ENCODE data around the gene AMZ1. TPM values are rescaled to one million over a fixed set of nuclear protein-coding genes. Genes with fewer than 3 reads are reported as not detected.
"Not testable (repeated sequence)": the region's sequence is repeated elsewhere in the genome, so short reads cannot be mapped to it uniquely, and the experiment has no call there.

The AMZ1 gene
- total RNA-seq, 6 experiments from 2014 or later, result 6.2 to 11.3 (median 7.8) TPM

DNA sequence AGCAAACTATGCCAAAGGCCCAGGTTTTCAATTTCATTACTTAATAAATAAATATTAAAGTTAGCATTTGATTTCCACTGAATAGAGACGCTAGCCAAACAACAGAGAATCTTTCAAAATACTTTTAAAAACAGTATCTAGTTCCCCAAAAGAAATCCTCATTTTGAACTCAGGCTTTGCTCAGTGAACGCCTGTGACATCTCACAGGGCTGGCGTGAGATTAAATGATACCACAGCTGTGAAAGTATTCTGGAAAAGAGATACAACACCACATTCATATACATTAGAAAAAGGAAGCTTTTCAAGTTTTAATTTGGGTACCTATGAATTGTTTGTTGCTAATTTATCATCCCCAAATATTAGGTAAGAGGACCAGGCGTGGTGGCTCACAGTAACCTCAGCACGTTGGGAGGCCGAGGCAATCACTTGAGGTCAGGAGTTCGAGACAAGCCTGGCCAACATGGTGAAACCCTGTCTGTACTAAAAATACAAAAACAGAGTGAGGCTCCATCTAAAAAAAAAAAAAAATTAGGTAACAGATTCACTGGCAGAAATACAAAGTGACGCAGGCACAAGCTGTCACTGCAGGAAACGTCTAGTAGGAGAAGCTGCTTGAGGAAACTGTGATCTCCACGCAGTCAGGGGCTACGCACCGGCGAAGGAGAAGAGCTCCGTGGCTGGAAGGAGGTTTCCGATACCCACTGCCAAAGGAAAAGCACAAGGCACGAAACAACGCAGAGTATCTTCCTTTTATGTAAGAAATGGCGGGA lies 50.0 kb downstream of the AMZ1 start:
- peaks cover 38% of the 10 kb centered on the region for H3K36me3 Mint-ChIP-seq (ENCODE audit: low read depth)
- peaks cover 5% of the 10 kb centered on the region for H3K27me3 Mint-ChIP-seq (ENCODE audit: insufficient read depth)
- TF ChIP-seq, protein P1, sequence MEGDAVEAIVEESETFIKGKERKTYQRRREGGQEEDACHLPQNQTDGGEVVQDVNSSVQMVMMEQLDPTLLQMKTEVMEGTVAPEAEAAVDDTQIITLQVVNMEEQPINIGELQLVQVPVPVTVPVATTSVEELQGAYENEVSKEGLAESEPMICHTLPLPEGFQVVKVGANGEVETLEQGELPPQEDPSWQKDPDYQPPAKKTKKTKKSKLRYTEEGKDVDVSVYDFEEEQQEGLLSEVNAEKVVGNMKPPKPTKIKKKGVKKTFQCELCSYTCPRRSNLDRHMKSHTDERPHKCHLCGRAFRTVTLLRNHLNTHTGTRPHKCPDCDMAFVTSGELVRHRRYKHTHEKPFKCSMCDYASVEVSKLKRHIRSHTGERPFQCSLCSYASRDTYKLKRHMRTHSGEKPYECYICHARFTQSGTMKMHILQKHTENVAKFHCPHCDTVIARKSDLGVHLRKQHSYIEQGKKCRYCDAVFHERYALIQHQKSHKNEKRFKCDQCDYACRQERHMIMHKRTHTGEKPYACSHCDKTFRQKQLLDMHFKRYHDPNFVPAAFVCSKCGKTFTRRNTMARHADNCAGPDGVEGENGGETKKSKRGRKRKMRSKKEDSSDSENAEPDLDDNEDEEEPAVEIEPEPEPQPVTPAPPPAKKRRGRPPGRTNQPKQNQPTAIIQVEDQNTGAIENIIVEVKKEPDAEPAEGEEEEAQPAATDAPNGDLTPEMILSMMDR (IDR thresholded peaks at IDR 0.05), result no peak
- peaks cover 7% of the 10 kb centered on the region; the same call in 1 of the 2 replicates for H3K9me3 Mint-ChIP-seq
- H3K27ac Mint-ChIP-seq, result no peak overlapping the region
- DNase-seq, result no peak
- no peak overlapping the region for H3K4me3 Mint-ChIP-seq
- peaks cover 22% of the 10 kb centered on the region for H3K4me1 Mint-ChIP-seq (ENCODE audit: low read depth)

DNA sequence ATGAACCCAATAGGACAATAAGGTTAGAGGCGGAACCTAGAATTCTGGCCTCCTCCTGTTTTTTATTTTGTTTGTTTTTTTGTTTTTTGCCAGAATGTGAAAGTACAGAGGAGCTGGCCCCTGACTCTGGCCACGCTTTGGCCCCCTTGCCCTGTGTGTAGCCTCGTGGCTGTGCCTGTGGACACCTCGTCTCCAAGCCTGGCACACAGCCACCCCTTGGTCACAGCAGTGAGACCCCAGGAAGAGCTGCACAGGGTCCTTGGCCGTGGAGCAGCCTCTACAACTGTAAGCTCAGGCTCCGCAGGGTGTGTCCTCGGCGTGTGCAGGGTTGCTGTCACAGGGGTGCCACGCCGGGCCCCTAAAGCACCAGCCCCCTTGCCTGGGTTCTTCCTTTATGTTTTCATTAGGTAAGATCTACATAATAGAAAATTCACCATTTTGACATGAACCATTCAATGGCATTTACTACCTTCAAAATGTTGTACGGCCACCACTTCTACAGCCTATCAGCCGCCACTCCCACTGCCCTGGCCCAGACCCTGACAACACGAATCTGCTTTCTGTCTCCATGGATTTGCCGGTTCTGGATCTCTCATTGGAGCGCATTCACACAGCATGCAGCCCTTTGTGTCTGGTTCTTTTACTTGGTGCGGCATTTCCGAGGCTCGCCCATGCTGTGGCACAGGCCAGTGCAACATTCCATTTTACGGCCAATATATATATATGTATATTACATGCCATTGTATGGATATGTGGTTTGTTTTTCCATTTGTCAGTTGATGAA lies 51.0 kb downstream of the AMZ1 start:
- TF ChIP-seq, protein P1 (IDR thresholded peaks at IDR 0.05), result no peak
- Mint-ChIP-seq H3K27me3 (ENCODE audit: insufficient read depth) (peaks cover 7% of the 10 kb centered on the region), H3K4me3 (no peak overlapping the region), H3K36me3 (ENCODE audit: low read depth) (peaks cover 35% of the 10 kb centered on the region), H3K27ac (no peak overlapping the region; the same call in 1 of the 2 replicates), H3K9me3 (peaks cover 10% of the 10 kb centered on the region; the same call in 1 of the 2 replicates), H3K4me1 (ENCODE audit: low read depth) (peaks cover 13% of the 10 kb centered on the region)
- no peak for DNase-seq

DNA sequence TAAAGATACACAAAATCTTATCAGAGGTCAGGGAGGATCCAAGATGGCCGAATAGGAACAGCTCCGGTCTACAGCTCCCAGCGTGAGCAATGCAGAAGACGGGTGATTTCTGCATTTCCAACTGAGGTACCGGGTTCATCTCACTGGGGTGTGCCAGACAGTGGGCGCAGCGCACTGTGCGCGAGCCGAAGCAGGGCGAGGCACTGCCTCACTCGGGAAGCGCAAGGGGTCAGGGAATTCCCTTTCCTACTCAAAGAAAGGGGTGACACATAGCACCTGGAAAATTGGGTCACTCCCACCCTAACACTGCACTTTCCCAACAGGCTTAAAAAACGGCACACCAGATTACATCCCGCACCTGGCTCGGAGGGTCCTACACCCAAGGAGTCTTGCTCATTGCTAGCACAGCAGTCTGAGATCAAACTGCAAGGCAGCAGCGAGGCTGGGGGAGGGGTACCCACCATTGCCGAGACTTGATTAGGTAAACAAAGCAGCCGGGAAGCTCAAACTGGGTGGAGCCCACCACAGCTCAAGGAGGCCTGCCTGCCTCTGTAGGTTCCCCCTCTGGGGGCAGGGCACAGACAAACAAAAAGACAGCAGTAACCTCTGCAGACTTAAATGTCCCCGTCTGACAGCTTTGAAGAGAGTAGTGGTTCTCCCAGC lies 55.7 kb downstream of the AMZ1 start:
- H3K27me3 Mint-ChIP-seq (ENCODE audit: insufficient read depth); H3K4me1 Mint-ChIP-seq (ENCODE audit: low read depth); DNase-seq; H3K27ac Mint-ChIP-seq; H3K4me3 Mint-ChIP-seq: not testable (repeated sequence)
- Mint-ChIP-seq H3K9me3 (peaks cover 31% of the 10 kb centered on the region), H3K36me3 (ENCODE audit: low read depth) (peaks cover 55% of the 10 kb centered on the region)

DNA sequence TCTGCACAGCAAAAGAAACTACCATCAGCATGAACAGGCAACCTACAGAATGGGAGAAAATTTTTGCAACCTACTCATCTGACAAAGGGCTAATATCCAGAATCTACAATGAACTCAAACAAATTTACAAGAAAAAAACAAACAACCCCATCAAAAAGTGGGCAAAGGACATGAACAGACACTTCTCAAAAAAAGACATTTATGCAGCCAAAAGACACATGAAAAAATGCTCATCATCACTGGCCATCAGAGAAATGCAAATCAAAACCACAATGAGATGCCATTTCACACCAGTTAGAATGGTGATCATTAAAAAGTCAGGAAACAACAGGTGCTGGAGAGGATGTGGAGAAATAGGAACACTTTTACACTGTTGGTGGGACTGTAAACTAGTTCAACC lies 60.7 kb downstream of the AMZ1 start:
- peaks cover 35% of the 10 kb centered on the region for H3K36me3 Mint-ChIP-seq (ENCODE audit: low read depth)
- DNase-seq; H3K4me3 Mint-ChIP-seq; H3K27me3 Mint-ChIP-seq (ENCODE audit: insufficient read depth); H3K27ac Mint-ChIP-seq: not testable (repeated sequence)
- H3K4me1 Mint-ChIP-seq (ENCODE audit: low read depth), result peaks cover 17% of the 10 kb centered on the region
- peaks cover 21% of the 10 kb centered on the region for H3K9me3 Mint-ChIP-seq

DNA sequence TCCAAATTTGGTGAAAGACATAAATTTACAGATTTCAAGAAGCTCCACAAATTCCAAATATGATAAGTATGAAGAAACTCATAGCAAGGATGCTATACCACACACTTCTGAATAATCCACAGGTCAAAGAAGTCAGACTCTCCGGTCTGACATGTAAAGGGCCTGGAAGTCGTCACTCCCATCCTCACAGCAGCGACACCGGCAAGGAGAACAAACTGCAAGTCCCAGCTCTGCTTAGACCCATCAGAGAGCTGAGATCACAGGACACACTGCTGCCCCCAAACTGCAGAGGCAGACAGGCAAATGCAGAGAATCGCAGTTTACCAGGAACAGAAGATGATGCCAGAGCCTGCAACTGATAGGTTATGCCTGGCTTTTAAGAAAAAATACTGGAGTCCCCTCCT lies 62.0 kb downstream of the AMZ1 start:
- DNase-seq, result peak; percentile 2
- no peak overlapping the region for H3K4me3 Mint-ChIP-seq
- peaks cover 31% of the 10 kb centered on the region for H3K4me1 Mint-ChIP-seq (ENCODE audit: low read depth)
- TF ChIP-seq, protein P1 (IDR thresholded peaks at IDR 0.05), result no peak
- peaks cover 36% of the 10 kb centered on the region for H3K36me3 Mint-ChIP-seq (ENCODE audit: low read depth)
- H3K27ac Mint-ChIP-seq, result peak overlapping the region; percentile 25; the same call in 1 of the 2 replicates
- H3K9me3 Mint-ChIP-seq, result peaks cover 13% of the 10 kb centered on the region
- peaks cover 2% of the 10 kb centered on the region; the same call in 1 of the 2 replicates for H3K27me3 Mint-ChIP-seq (ENCODE audit: insufficient read depth)

DNA sequence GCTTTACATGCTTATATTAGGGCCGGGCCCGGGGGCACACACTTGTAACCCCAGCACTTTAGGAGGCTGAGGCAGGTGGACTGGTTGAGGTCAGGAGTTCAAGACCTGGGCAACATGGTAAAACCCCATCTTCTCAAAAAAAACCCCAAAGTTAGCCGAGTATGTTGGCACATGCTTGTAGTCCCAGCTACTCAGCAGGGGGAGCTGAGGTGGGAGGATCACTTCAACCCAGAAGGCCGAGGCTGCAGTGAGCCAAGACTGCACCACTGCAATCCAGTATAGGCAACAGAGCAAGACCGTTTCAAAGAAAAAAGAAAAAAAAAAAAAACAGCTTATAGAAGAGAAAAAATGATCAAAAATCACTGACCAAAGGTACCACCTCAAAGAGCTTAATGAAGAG lies 63.1 kb downstream of the AMZ1 start:
- Mint-ChIP-seq H3K27ac (no peak overlapping the region), H3K4me3 (no peak overlapping the region), H3K9me3 (peaks cover 15% of the 10 kb centered on the region; the same call in 1 of the 2 replicates), H3K4me1 (ENCODE audit: low read depth) (peaks cover 42% of the 10 kb centered on the region), H3K27me3 (ENCODE audit: insufficient read depth) (peaks cover 2% of the 10 kb centered on the region; the same call in 1 of the 2 replicates), H3K36me3 (ENCODE audit: low read depth) (peaks cover 36% of the 10 kb centered on the region)
- TF ChIP-seq, protein P1 (IDR thresholded peaks at IDR 0.05), result no peak
- DNase-seq, result no peak
